NB4 (cell line): ENCODE results near the gene BAHD1.

Experiments
- DNase-seq: peaks from one replicate; pipeline ENCODE4 v3.0.0; 2010; ENCODE audit warnings: low read depth
- H3K4me3 ChIP-seq: one replicate; pipeline ENCODE4 v1.5.1; 2011; ENCODE audit warnings: mild to moderate bottlenecking, low read depth, low read length, moderate library complexity
- CTCF ChIP-seq: IDR thresholded peaks from one replicate; pipeline ENCODE4 v1.5.1; 2012; ENCODE audit warnings: low read depth, low read length
- MYC ChIP-seq: IDR thresholded peaks from 2 replicates; pipeline ENCODE4 v1.6.1; 2011; ENCODE audit warnings: low read depth, low read length
- POLR2A ChIP-seq: IDR thresholded peaks from 2 replicates; pipeline ENCODE4 v1.6.1; 2011; ENCODE audit warnings: mild to moderate bottlenecking; ENCODE audit not compliant: insufficient read length; ENCODE audit errors: extremely low read depth
- TF ChIP-seq, protein P1 (sequence below): IDR thresholded peaks from 2 replicates; pipeline ENCODE4 v1.6.1; 2011; ENCODE audit warnings: low read depth, low read length

The BAHD1 gene

DNA sequence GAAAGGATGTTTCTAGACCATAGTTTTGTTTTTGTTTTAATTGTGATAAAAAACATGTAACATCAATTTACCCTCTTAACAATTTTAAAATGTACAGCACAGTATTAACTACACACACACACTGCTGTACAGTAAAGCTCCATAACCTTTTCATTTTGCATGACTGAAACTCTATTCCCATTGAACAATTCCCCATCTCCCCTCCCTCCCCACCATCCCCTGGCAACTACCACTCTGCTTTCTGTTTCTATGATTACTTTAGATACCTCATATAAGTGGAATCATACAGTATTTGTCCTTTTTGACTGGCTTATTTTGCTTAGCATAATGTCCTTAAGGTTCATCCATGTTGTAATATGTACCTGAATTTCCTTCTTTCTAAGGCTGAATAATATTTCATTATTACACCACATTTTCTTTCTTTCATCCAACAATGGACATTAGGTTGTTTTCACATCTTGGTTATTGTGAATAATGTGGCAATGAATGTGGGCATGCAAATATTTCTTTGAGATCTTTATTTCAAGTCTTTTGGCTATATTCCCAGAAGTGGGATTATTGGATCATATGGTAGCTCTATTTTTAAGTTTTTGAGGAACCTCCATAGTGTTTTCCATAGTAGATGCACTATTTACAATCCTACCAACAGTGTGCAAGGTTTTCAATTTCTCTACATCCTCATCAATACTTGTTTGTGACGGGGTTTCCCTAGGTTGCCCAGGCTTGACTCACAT lies 40.8 kb downstream of the BAHD1 start:
- no peak overlapping the region for H3K4me3 ChIP-seq
- DNase-seq, result no peak
- TF ChIP-seq, protein P1, sequence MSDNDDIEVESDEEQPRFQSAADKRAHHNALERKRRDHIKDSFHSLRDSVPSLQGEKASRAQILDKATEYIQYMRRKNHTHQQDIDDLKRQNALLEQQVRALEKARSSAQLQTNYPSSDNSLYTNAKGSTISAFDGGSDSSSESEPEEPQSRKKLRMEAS, result no peak
- TF ChIP-seq CTCF (no peak), POLR2A (no peak), MYC (no peak)

DNA sequence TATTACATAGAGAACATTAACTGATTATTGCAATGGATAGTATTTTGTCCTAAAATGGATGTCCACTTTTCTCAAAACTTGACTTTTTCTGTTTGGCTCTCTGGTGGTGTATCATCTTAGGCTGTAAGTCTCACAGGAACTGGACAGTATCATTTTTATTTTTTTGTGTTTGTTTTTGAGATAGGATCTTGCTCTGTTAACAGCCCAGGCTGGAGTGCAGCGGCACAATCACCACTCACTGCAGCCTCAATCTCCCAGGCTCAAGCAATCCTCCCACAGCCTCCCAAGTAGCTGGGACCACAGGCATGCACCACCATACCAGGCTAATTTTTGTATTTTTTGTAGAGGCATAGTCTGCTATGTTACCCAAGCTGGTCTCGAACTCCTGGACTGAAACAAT lies 43.2 kb downstream of the BAHD1 start:
- TF ChIP-seq POLR2A (no peak), CTCF (no peak)
- TF ChIP-seq, protein P1, result no peak
- DNase-seq, result no peak
- H3K4me3 ChIP-seq, result no peak overlapping the region

DNA sequence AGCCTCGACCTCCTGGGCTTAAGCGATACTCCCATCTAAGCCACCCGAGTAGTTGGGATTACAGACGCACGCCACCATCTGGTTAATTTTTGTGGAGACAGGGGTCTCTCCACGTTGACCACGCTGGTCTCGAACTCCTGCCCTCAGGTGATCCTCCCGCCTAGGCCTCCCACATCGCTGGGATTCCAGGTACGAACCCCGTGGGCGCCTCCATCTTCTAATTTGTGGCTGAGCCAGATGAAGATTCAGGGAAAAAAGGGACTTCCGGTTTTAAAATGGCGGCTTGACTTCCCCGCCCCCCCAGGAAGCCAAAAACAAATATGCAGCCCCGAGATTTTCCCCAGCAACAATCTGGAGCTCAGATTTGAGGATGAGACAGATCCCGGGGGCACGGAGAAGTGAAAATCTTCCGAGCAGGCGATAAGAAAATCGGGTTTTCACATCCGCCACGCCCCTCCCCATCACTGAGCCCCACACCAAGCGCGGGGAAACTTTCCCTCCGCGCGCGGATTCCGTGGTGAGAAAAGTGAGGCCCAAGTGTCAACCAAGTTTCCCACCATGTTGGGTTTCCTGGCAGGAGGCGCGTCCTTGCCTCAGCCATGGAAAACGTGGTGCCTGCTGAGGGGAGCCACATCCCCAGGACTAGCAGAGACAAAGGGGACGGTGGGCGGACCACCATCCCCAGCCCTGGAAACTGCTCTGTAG lies 45.5 kb downstream of the BAHD1 start:
- DNase-seq, result no peak
- no peak for TF ChIP-seq CTCF
- no peak for TF ChIP-seq POLR2A
- TF ChIP-seq, protein P1, result no peak
- H3K4me3 ChIP-seq, result no peak overlapping the region

- no peak for TF ChIP-seq CTCF
- no peak for TF ChIP-seq POLR2A
- no peak for TF ChIP-seq MYC
- TF ChIP-seq, protein P1, result no peak
- H3K4me3 ChIP-seq, result no peak overlapping the region
- no peak for DNase-seq
Observed at GRCh38 chr15:40487816-40488682, 47.3 kb downstream of the BAHD1 start.

- no peak for DNase-seq
- TF ChIP-seq CTCF (no peak), MYC (no peak), POLR2A (no peak)
- TF ChIP-seq, protein P1, result no peak
- H3K4me3 ChIP-seq, result no peak overlapping the region
Observed at GRCh38 chr15:40489274-40490175, 48.8 kb downstream of the BAHD1 start.
